ENCODE results near the gene FOXD2.

GRCh38 chr1:47474278-47475193 lies 36.7 kb downstream of the FOXD2 start:
- no peak for TF ChIP-seq POLR2A (IDR thresholded peaks at IDR 0.05)
- TF ChIP-seq, protein P1, sequence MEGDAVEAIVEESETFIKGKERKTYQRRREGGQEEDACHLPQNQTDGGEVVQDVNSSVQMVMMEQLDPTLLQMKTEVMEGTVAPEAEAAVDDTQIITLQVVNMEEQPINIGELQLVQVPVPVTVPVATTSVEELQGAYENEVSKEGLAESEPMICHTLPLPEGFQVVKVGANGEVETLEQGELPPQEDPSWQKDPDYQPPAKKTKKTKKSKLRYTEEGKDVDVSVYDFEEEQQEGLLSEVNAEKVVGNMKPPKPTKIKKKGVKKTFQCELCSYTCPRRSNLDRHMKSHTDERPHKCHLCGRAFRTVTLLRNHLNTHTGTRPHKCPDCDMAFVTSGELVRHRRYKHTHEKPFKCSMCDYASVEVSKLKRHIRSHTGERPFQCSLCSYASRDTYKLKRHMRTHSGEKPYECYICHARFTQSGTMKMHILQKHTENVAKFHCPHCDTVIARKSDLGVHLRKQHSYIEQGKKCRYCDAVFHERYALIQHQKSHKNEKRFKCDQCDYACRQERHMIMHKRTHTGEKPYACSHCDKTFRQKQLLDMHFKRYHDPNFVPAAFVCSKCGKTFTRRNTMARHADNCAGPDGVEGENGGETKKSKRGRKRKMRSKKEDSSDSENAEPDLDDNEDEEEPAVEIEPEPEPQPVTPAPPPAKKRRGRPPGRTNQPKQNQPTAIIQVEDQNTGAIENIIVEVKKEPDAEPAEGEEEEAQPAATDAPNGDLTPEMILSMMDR (IDR thresholded peaks at IDR 0.05) = no peak

All from body of pancreas (tissue), 4 donors.